B cell (primary cell): ENCODE measurements around the gene POLD2. TPM values are rescaled to one million over a fixed set of nuclear protein-coding genes. Genes with fewer than 3 reads are reported as not detected.

Source experiments
- ATAC-seq: fragments of 200-7000 bp; cut with Tn5 transposase; one replicate; pipeline ENCODE4 v1.10.0; 2021; ENCODE audit warnings: low read depth, mild to moderate bottlenecking, moderate number of reproducible peaks, moderate library complexity
- CTCF ChIA-PET: fragments of 350-600 bp; sonication (Branson Sonifier 250); formaldehyde crosslinking; loops from one replicate; lab custom pipeline; 2021; ENCODE audit warnings: antibody characterized with exemption, inconsistent platforms; lab: Charles Lee
- POLR2A ChIA-PET: fragments of 350-600 bp; sonication (Branson Sonifier 250); formaldehyde crosslinking; loops from one replicate; lab custom pipeline; 2021; ENCODE audit warnings: antibody characterized with exemption; lab: Charles Lee
- DNase-seq: peaks from one replicate; pipeline ENCODE4 v3.0.0; 2013
- H2AFZ ChIP-seq: 2 replicates; pipeline ENCODE4 v1.6.1; 2012; ENCODE audit warnings: mild to moderate bottlenecking, low read depth, low read length; ENCODE audit not compliant: insufficient read depth, poor library complexity, severe bottlenecking
- H3K27ac ChIP-seq, 2 donors: 1 replicate in 1 of 2; 2 replicates in 1 of 2; pipeline ENCODE4 v1.5.1; 2012 to 2013; ENCODE audit warnings: low read length in 2 of 2, mild to moderate bottlenecking in 2 of 2, moderate library complexity in 1 of 2
- H3K27me3 ChIP-seq, 4 experiments: fragments of 200-600 bp in 1 of 4; sonication (generic) in 1 of 4; replicated peaks in 1 of 4; 1 replicate in 2 of 4; 2 replicates in 2 of 4; pipeline versions ENCODE4 v1.6.1 to v1.7.0; 2013 to 2016; ENCODE audit warnings: low read length in 3 of 4, mild to moderate bottlenecking in 2 of 4, mixed read lengths in 1 of 4, moderate library complexity in 1 of 4; ENCODE audit not compliant: insufficient read depth in 4 of 4, control insufficient read depth in 3 of 4; ENCODE audit errors: control extremely low read depth in 1 of 4
- H3K36me3 ChIP-seq, 2 experiments: replicated peaks in 1 of 2; 1 replicate in 1 of 2; 2 replicates in 1 of 2; pipeline versions ENCODE4 v1.6.1 to v1.7.1; 2013; ENCODE audit warnings: low read length in 1 of 2; ENCODE audit not compliant: insufficient read depth in 2 of 2, control insufficient read depth in 1 of 2; ENCODE audit errors: control extremely low read depth in 1 of 2, extremely low read depth in 1 of 2
- H3K4me1 ChIP-seq, 2 donors: fragments of 200-600 bp in 1 of 2; sonication (generic) in 1 of 2; 1 replicate in 1 of 2; 2 replicates in 1 of 2; pipeline versions ENCODE4 v1.5.1 to v1.6.1; 2013 to 2017; ENCODE audit warnings: low read length in 2 of 2; ENCODE audit not compliant: control insufficient read depth in 2 of 2, insufficient read depth in 2 of 2
- H3K4me2 ChIP-seq: replicated peaks from 2 replicates; pipeline ENCODE3; 2012; ENCODE audit warnings: mild to moderate bottlenecking, low read depth, low read length; ENCODE audit not compliant: poor library complexity, severe bottlenecking
- H3K4me3 ChIP-seq, 5 experiments: fragments of 200-600 bp in 1 of 5; sonication (generic) in 1 of 5; 1 replicate in 3 of 5; 2 replicates in 2 of 5; pipeline versions ENCODE4 v1.5.1 to v1.7.0; 2011 to 2016; ENCODE audit warnings: low read length in 4 of 5, mild to moderate bottlenecking in 4 of 5, low read depth in 2 of 5, control low read depth in 1 of 5, moderate library complexity in 1 of 5; ENCODE audit not compliant: insufficient read depth in 1 of 5; ENCODE audit errors: control extremely low read depth in 1 of 5, extremely low read depth in 1 of 5
- H3K79me2 ChIP-seq: fragments of 200-600 bp; sonication (generic); one replicate; pipeline ENCODE4 v1.6.0; 2016; ENCODE audit warnings: low read length; ENCODE audit not compliant: control insufficient read depth, insufficient read depth
- H3K9ac ChIP-seq: fragments of 200-600 bp; sonication (generic); 2 replicates; pipeline ENCODE4 v1.6.1; 2017; ENCODE audit warnings: mild to moderate bottlenecking, low read length, moderate library complexity
- H3K9me3 ChIP-seq, 3 donors: one replicate each; pipeline versions ENCODE4 v1.6.1 to v1.7.1; 2013; ENCODE audit warnings: low read length in 2 of 3; ENCODE audit not compliant: control insufficient read depth in 2 of 3, insufficient read depth in 1 of 3; ENCODE audit errors: control extremely low read depth in 1 of 3
- H4K20me1 ChIP-seq: 2 replicates; pipeline ENCODE4 v1.6.0; 2012; ENCODE audit warnings: mild to moderate bottlenecking, low read length; ENCODE audit not compliant: insufficient read depth, control insufficient read depth, poor library complexity, severe bottlenecking
- H3K27ac Mint-ChIP-seq: one replicate; pipeline ENCODE4 v1.8.0; 2021; ENCODE audit warnings: mixed read lengths
- H3K27me3 Mint-ChIP-seq: one replicate; pipeline ENCODE4 v1.8.0; 2021; ENCODE audit warnings: mixed read lengths
- H3K4me1 Mint-ChIP-seq: one replicate; pipeline ENCODE4 v1.8.0; 2021; ENCODE audit warnings: mixed read lengths
- H3K4me3 Mint-ChIP-seq: one replicate; pipeline ENCODE4 v1.8.0; 2021; ENCODE audit warnings: mixed read lengths
- H3K9me3 Mint-ChIP-seq: one replicate; pipeline ENCODE4 v1.8.0; 2022; ENCODE audit warnings: mixed read lengths; ENCODE audit not compliant: insufficient read depth
- WGBS: methylation state at CpG from one replicate; pipeline ENCODE4 v1.1.5; 2013; ENCODE audit warnings: missing lambda C conversion rate; ENCODE audit not compliant: insufficient coverage; 5-methylcytosine and 5-hydroxymethylcytosine counted together
- intact Hi-C: fragments of 100-400 bp; cut with micrococcal nuclease; formaldehyde crosslinking; loops from one replicate; pipeline ENCODE4 v1.10.0; 2022
- polyA plus RNA-seq: library from polyadenylated mRNA; depleted of rRNA; stranded (reverse); fragments of >200 nt; gene quantifications from 2 replicates; pipeline ENCODE4 v1.2.3, GENCODE V29; 2012
- total RNA-seq, 2 donors: library from RNA; stranded (reverse); fragments of 120-200 nt in 1 of 2; gene quantifications; 1 replicate in 1 of 2; 2 replicates in 1 of 2; pipeline versions ENCODE4 v1.2.3 to v1.2.4, GENCODE V29; 2013 to 2022
- TF ChIP-seq, protein P1 (sequence below): fragments of 200-600 bp; IDR thresholded peaks from one replicate; pipeline ENCODE4 v1.8.0; 2022; ENCODE audit warnings: antibody characterized with exemption, mild to moderate bottlenecking

The POLD2 gene
- total and polyA plus RNA-seq, 2 donors (not counting 1 experiment from before 2014, with no cell fraction given): 73.6 to 86.7 TPM

DNA sequence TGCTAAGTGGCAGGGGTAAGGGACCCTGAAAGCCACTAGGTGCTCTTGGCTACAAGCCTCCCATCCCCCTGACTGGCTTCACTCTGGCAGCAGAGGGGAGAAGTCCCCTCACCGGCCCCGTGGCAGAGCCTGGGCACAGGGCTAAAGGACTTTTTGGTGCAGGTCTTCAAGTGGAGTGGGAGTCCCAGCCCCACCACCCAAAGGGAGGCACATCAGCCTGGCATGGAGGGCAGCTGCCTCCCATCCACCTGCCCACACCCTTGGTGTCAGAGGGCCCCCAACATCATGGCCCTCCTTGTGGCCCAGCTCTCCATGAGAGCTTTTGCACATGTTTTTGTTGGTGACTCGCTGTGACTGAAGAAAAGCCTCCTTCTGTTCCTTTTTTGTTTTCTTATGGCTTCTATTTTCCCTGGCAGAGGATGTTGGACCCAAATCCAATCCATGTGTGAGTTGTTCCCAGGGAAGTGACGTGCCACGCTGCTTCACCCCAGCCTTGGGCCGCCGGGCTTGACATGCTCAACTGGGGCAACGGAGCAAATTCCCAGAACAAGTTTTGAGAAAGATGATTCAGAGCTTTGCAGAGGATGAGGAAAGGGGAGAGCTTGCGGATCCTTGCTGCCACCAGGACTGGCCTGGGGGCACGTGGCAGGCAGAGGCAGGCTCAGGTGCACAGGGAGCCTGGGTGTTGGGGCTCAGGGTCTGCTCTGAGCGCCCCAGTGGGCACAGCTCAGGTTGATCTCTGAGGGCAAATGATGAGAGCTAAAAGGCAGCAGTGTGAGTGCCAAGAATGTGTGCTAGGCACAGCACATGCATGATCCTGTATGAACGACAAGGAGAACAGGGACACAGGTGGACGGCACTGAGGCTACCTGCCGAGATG, 21.1 kb downstream of the POLD2 start:
- Mint-ChIP-seq H3K27ac (peak overlapping the region; percentile 92), H3K4me3 (peak overlapping the region; percentile 56), H3K4me1 (peaks cover 69% of the 10 kb centered on the region), H3K27me3 (no peaks in the 10 kb centered on the region), H3K9me3 (no peaks in the 10 kb centered on the region)
- Histone ChIP-seq H4K20me1 (no peaks in the 10 kb centered on the region), H3K4me3 (no peak overlapping the region), H3K79me2 (peaks cover 9% of the 10 kb centered on the region), H3K9me3 (peaks cover 0 to 3% (median 0%) of the 10 kb centered on the region in 3 donors), H3K27ac (peak overlapping the region in 1 of 2 donors; percentile 58), H2AFZ (no peak overlapping the region), H3K4me2 (peak overlapping the region; percentile 52), H3K36me3 (no peaks in the 10 kb centered on the region), H3K4me1 (peaks cover 49 to 81% of the 10 kb centered on the region in 2 donors), H3K9ac (no peak overlapping the region), H3K27me3 (peaks cover 0 to 11% (median 2%) of the 10 kb centered on the region in 4 experiments)
- intact Hi-C loops: no loop called here
- WGBS: 90% methylated on average over 12 of the region's 14 CpGs
- TF ChIP-seq, protein P1, sequence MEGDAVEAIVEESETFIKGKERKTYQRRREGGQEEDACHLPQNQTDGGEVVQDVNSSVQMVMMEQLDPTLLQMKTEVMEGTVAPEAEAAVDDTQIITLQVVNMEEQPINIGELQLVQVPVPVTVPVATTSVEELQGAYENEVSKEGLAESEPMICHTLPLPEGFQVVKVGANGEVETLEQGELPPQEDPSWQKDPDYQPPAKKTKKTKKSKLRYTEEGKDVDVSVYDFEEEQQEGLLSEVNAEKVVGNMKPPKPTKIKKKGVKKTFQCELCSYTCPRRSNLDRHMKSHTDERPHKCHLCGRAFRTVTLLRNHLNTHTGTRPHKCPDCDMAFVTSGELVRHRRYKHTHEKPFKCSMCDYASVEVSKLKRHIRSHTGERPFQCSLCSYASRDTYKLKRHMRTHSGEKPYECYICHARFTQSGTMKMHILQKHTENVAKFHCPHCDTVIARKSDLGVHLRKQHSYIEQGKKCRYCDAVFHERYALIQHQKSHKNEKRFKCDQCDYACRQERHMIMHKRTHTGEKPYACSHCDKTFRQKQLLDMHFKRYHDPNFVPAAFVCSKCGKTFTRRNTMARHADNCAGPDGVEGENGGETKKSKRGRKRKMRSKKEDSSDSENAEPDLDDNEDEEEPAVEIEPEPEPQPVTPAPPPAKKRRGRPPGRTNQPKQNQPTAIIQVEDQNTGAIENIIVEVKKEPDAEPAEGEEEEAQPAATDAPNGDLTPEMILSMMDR: no peak
- POLR2A ChIA-PET: interaction anchor here (0.6 to 0.7 kb wide), 2 partner anchors 10 to 21 kb away, joined by 3 to 5 read pairs; no protein-coding TSS in a partner anchor
- ATAC-seq (no peak), DNase-seq (no peak)
- CTCF ChIA-PET: interaction anchor here (0.6 to 1.6 kb wide), 3 partner anchors 21 to 305 kb away, joined by 3 to 5 read pairs (median 3); partner anchors contain the start of gene POLD2
